GM06990 (cell line): ENCODE results near the gene PICK1.

Experiments
- DNase-seq: peaks from one replicate; pipeline ENCODE4 v3.0.0-alpha.2; 2011; ENCODE audit not compliant: insufficient read length; ENCODE audit errors: extremely low read depth
- H3K27me3 ChIP-seq: replicated peaks from 2 replicates; pipeline ENCODE4 v1.6.0; 2011; ENCODE audit warnings: low read length; ENCODE audit not compliant: control insufficient read depth, insufficient read depth
- H3K36me3 ChIP-seq: 2 replicates; pipeline ENCODE4 v1.5.1; 2011; ENCODE audit warnings: low read length; ENCODE audit not compliant: control insufficient read depth, insufficient read depth
- H3K4me3 ChIP-seq: replicated peaks from 2 replicates; pipeline ENCODE4 v1.5.1; 2011; ENCODE audit warnings: low read depth, mild to moderate bottlenecking, control low read depth, low read length
- TF ChIP-seq, protein P1 (sequence below): IDR thresholded peaks from 2 replicates; pipeline ENCODE4 v1.5.1; 2011; ENCODE audit warnings: low read length, control low read depth, mild to moderate bottlenecking, inconsistent platforms; ENCODE audit not compliant: insufficient read depth, poor library complexity, severe bottlenecking

The PICK1 gene

DNA sequence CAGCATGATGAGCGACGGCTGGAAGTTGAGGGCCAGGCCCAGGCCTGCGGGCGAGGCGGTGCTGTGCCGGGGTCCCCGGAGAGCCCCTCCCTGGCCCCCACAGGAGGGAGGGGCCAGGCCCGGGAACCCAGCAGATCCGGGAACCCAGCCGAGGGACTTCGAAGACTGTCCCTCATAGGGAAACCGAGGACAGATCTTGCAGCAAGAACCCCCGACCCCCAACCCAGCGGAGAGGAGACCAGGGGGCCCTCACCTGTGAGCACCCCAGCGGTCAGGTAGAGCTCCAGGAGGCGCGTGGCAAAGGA is 24.4 kb downstream of the PICK1 start:
- no peaks in the 10 kb centered on the region; the same call in 1 of the 2 replicates for H3K27me3 ChIP-seq
- TF ChIP-seq, protein P1, sequence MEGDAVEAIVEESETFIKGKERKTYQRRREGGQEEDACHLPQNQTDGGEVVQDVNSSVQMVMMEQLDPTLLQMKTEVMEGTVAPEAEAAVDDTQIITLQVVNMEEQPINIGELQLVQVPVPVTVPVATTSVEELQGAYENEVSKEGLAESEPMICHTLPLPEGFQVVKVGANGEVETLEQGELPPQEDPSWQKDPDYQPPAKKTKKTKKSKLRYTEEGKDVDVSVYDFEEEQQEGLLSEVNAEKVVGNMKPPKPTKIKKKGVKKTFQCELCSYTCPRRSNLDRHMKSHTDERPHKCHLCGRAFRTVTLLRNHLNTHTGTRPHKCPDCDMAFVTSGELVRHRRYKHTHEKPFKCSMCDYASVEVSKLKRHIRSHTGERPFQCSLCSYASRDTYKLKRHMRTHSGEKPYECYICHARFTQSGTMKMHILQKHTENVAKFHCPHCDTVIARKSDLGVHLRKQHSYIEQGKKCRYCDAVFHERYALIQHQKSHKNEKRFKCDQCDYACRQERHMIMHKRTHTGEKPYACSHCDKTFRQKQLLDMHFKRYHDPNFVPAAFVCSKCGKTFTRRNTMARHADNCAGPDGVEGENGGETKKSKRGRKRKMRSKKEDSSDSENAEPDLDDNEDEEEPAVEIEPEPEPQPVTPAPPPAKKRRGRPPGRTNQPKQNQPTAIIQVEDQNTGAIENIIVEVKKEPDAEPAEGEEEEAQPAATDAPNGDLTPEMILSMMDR: no peak
- H3K36me3 ChIP-seq: no peaks in the 10 kb centered on the region
- H3K4me3 ChIP-seq: no peak overlapping the region
- no peak for DNase-seq

GRCh38 chr22:38081941-38082828 is 25.0 kb downstream of the PICK1 start:
- Histone ChIP-seq H3K4me3 (no peak overlapping the region), H3K36me3 (no peaks in the 10 kb centered on the region), H3K27me3 (no peaks in the 10 kb centered on the region; the same call in 1 of the 2 replicates)
- no peak for DNase-seq
- TF ChIP-seq, protein P1: no peak

GRCh38 chr22:38082986-38083710 is 25.9 kb downstream of the PICK1 start:
- Histone ChIP-seq H3K4me3 (no peak overlapping the region), H3K36me3 (no peaks in the 10 kb centered on the region), H3K27me3 (no peaks in the 10 kb centered on the region; the same call in 1 of the 2 replicates)
- TF ChIP-seq, protein P1: no peak
- no peak for DNase-seq

- H3K27me3 ChIP-seq: no peaks in the 10 kb centered on the region; the same call in 1 of the 2 replicates
- no peak within 1 kb of the TSS for H3K4me3 ChIP-seq
- no peaks in the 10 kb centered on the region for H3K36me3 ChIP-seq
- no peak for DNase-seq
- TF ChIP-seq, protein P1: no peak
Measured at GRCh38 chr22:38083931-38084631, 26.9 kb downstream of the PICK1 start, which contains the start of gene SLC16A8. TSS of gene SLC16A8 (minus strand) at chr22:38084184. CDS start at chr22:38082873, 1,311 bp downstream.

GRCh38 chr22:38085056-38085455 is 27.9 kb downstream of the PICK1 start:
- no peak overlapping the region for H3K4me3 ChIP-seq
- TF ChIP-seq, protein P1: no peak
- no peak for DNase-seq
- no peaks in the 10 kb centered on the region; the same call in 1 of the 2 replicates for H3K27me3 ChIP-seq
- H3K36me3 ChIP-seq: no peaks in the 10 kb centered on the region
